IPS-NIHi7 (cell line): ENCODE results near the gene LRCH1.
A peak's percentile ranks its signal among the peaks of the same experiment; 100 is the strongest.
"Not testable (repeated sequence)": the region's sequence is repeated elsewhere in the genome, so short reads cannot be mapped to it uniquely, and the experiment has no call there.

ENCODE experiments used
- DNase-seq: peaks from one replicate; pipeline ENCODE4 v3.0.0; 2012; ENCODE audit warnings: mixed read lengths; ENCODE audit errors: extremely low spot score

The LRCH1 gene

DNA sequence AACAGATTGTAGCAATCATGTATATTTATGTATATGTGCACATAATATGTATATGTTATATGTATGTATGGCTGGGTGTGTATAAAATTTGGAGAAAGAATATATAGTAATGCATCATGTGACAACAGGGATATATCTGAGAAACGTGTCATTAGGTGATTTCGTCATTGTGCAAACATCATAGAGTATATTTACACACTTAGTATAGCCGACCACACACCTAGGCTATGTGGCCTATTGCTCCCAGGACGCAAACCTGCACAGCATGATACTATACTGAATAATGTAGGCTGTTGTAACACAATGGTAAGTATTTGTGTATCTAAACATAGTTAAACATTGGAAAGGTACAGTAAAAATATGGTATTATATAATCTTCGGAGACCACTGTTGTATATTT lies 200.2 kb downstream of the LRCH1 start:
- DNase-seq: no peak

DNA sequence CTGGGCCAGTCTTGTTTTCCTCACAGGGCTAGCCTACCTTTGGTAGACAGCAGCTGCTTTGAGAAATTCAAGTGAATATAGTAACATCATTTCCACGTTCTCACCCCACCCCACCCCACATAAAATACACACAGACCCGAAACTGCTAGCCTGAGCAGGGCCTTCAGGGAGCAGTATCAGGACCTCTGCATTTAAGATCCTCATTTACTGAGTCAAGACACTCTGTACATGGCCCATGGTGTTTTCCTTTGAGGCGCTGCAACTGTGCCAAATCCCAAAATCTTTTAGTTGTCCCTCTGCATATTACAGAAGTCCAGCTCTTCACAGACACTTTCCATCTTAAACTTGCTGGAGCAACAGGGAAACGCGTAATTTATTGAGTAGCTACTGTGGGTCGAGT lies 200.9 kb downstream of the LRCH1 start:
- DNase-seq: no peak

DNA sequence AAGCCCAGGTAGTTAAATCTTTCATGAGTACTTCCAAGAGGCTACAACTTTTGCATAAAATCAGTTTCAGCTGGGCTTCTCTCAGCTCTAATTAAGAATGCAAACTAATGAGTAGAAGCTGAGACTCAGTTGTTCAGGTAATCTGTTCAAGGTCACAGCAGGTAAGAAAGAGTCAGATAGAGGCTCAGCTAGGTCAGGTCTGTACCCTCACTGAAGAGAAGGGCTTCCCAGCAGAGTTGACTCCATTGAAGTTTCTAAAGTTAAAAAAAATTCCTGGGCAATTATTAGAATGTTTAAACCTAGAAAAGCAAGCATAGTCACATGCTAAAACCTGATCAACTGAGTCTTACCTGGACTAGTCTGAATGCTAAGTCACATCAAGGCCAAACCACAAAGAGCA lies 201.8 kb downstream of the LRCH1 start:
- DNase-seq: no peak

DNA sequence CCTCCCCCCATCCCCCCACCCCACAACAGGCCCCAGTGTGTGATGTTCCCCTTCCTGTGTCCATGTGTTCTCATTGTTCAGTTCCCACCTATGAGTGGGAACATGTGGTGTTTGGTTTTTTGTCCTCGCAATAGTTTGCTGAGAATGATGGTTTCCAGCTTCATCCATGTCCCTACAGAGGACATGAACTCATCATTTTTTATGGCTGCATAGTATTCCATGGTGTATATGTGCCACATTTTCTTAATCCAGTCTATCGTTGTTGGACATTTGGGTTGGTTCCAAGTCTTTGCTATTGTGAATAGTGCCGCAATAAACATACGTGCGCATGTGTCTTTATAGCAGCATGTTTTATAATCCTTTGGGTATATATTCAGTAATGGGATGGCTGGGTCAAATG lies 202.5 kb downstream of the LRCH1 start:
- not testable (repeated sequence) for DNase-seq

DNA sequence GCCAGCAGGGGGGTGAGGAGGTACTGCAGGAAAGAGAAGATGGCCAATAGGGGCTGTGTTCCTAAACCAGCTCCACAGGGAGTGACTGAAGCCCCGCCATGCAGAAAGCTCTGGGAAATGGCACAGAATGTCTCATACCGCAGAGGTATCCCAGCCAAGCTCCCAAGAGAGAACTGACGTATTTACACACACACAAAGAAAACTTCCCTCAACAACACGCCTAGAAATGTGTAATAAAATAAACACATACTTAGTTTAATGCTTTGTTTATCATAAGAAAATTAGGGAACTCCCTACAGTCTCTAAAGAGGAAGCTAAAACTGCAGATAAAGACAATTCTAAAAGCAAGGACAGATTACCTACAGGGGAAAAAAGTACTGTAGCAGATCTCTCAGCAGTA lies 204.0 kb downstream of the LRCH1 start:
- DNase-seq: no peak

DNA sequence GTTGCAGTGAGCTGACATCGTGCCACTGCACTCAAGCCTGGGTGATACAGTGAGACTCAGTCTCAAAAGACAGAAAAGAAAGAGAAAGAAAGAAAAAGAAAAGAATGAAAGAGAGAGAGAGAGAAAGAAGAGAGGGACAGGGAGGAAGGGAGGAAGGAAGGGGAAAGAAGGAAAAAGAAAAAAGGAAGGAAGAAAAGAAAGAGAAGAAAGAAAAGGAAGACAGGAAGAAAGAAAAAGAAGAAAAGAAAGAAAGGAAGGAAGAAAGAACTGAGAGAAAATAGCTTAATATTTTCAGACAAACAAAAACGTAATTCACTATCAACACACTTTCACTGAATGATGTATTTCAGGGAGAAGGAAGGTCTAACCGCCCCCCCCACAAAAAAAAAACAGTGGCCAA lies 204.7 kb downstream of the LRCH1 start:
- no peak for DNase-seq

DNA sequence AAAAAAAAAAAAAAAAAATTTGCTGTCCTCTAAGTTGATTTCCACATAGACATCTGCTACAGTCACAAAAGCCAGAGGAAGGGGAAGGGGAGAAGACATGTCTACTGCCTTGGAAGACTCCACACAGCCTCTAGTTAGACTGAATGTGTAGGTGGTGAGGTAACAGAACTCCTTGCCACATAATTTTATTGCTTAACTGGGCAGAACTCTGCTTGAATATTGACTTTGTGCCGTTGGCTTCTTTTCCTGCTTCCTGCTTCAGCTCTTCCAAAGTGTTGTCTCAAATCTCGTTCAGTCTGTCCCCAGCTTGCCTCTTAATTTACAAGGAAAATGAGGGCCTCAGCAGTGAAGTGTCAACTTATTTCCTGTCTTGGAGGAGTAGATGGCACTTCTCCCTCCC lies 206.9 kb downstream of the LRCH1 start:
- DNase-seq: no peak

DNA sequence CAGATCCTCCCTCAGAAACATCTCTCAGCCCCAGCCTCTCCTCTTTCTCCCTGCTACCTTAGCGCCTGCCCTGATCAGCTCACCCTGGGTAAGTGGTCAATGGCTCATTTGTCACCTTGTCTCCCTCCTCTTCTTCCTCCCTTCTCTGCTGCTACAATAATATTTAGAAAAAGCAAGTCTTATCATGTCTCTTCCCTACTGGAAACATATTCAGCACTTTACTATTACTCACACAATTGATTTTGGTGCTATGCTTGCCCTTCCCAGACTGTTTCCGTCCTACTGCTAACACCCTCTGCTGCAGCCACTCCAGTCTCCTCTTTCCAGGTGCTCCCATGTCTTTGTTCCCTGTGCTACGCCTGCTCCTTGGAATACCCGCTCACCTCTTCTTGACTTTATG lies 208.2 kb downstream of the LRCH1 start:
- DNase-seq: no peak

DNA sequence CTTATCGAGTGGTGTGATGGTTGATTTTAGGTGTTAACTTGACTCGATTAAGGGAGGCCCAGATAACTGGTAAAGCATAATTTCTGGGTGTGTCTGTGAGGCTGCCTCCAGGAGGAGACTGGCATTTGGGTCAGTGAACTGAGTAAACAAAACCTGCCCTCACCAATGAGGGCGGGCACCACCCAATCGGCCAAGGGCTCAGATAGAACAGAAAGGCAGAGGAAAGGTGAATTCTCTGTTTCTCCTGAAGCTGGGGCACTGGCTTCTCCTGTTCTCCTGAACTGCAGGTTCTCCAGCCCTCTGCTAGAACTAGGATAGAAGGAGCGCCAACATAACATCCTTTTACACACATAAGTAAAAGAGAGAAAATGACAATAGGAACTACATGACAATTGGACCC lies 208.9 kb downstream of the LRCH1 start:
- no peak for DNase-seq

DNA sequence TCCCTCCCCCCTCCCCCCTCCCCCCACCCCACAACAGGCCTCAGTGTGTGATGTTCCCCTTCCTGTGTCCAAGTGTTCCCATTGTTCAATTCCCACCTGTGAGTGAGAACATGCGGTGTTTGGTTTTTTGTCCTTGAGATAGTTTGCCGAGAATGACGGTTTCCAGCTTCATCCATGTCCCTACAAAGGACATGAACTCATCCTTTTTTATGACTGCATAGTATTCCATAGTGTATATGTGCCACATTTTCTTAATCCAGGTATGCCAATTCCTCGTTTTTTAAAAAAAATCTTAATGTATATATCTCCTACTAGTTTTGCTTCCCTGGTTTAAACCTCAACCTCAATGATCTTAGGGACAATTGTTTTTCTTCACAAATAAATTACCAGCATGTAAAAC lies 217.0 kb downstream of the LRCH1 start:
- not testable (repeated sequence) for DNase-seq

DNA sequence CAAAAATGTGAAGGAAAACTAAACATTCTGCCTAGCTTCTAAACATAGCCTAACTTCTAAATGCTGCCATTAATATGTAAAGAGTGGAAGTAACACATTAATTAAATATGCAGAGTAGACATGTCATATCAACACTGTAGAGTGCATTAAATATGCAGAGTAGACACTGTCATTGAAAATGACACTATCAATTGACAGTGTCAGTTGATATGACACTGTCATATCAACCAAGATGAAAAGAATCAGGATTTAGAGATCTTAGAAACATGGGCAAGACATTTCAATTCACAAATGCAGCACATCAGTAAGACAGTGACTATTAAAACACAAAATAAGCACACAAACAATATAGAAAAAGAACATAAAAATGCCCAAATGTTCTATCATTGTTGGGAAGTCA lies 218.7 kb downstream of the LRCH1 start:
- DNase-seq: no peak

DNA sequence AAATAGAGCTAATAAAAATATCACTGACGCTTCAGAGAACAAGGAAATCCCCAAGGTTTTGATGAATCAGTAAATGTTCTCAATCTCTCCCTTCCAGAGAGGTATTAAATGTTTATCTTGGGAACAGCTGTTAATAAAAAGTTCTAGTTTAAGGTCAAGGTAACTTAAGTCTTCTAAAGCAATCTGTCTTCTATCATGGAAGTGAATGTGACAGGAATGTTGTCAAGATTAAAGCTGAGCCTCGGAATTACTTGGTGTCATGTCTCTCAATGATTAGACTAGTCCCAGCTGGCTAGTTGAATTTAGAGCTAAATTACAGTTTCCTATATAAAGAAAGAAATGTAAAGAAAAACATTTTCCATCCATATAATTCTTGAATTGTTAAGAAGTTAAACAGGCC lies 220.6 kb downstream of the LRCH1 start:
- DNase-seq: no peak

DNA sequence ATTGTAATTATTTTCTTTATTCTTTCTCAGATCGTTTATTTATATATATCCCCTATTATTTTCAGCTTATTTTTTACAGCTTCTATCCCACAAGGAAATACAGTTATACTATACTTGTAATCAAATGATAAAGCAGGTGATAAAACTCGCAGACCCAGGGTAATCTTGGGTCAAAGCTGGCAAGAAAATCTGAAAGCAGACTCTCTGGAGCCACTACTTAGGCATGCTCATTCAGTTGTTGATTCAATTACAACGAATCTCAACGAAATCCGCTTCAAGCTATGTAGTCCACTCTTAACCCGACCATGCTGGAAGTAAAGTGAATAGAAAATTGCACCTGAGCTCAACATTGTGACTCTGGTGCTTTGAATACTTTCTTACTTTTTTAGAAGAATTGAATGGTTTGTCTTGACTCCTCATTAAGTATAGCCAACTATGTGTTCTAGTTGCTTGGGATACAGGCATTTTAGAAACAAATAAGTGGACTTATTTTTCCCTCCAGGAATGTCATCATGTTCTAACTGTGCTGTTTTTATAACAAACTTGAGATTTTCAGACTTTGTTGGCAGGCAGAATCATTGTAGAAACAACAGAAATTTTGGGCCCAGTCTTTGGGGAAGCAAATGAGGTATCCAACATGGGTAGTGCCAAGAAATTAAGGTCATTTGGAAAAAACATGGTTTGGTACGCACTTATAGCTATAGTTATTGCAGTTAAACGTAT lies 222.6 kb downstream of the LRCH1 start:
- no peak for DNase-seq

DNA sequence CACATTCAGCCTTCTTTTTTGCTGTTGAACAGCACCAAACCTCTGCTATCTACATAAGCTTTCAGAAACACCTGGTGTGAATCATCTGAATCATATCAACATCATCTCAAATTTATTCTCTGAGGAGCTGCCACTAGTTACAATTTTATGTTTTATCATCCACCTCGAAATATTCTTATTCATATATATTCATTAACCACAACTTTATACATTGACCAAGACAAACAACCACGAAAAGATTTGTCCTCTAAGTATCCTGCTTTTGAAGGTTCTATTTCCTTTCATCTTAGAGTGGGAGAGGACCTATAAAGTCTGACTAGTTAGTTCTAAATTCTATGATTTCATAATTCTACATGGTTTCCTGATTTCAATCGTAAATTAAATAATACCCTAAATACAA lies 225.1 kb downstream of the LRCH1 start:
- DNase-seq: no peak

DNA sequence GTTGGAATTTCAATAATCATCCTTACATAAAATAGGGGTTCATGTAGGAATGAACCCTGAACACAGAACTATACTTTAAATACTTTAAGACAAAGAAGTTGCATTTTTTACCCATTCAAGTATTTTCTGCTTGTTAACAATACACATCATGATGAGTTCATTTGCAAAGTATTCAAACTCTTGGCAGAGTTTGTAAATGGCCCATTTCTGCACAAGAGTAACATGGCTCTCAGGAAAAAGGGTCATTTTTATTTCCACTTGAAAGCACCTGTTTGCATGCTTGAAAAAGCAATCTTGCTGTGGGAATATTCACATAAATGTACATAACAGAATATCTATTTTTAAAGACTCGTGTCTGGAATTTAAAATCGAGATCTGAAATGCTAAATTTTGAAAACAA lies 225.9 kb downstream of the LRCH1 start:
- DNase-seq: no peak

DNA sequence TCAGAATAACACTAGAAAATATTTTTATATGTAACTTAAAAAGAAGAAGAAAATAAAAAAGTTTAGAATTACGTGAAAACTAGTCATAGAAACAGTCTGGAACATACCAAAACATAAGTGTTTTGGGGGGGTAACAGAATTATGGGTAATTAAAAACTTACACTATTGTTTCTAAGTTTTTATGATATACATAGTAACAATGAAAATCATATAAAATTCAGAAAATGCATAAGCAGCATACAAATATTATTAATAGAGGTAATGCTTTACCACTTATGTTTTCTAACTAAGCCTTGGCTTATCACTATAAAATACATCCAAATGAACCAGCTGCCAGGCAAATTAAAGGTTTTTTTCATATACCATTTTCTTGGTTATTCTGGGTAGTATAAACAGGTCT lies 229.1 kb downstream of the LRCH1 start:
- DNase-seq: no peak

DNA sequence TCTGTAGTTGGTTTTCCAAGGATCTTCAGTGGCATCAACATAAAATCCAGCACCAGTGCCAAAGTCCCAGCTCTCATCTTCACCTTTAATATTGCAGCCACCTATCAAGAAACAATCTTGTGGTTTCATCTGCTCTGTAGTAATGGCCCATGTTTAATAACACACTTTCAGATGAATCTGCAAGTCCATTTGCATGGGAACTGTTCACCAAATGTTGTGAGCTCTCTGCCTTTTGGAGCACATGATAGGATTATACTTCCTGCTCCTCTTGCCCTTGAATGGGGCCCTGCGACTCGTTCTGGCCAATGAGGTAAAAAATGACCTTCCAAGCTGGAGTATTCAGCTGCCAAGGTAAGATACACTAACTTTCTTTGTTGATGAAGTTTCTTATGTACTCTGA lies 229.7 kb downstream of the LRCH1 start:
- DNase-seq: no peak

DNA sequence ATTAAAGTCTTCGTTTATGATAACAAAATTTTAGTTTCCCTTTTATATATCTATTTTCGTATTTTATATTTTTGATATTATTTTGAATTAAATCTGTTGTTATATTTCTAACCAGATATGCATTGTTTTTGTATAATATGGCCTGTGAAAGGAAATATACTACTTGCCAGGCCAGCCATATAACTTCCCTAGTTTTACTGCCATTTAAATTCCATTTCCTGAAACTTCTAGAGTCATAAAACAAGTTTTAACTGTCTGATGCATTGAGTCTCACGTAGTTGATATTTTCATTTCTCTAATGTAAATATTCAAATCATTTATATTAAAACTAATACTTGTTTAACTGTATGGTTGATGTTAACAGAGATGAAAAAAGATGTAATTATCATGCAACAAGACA lies 230.5 kb downstream of the LRCH1 start:
- no peak for DNase-seq

DNA sequence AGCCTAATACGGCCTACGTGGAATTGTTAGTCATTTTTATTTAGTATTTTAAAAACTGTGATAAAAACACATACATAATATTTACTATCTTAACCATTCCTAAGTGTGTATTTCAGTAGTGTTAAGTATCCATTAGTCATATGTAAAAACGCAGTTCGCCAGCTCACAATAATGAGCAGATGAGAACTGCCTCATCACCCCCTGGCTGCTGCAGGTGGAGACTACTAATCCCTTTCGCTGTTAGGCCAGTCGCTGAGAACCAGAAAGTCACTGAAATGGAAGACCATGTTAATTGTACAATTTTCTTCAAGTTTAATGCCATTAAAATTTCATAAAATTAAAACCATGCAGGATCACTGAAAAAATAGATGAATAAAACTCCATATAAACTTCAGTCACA lies 242.4 kb downstream of the LRCH1 start:
- DNase-seq: peak; percentile 18

DNA sequence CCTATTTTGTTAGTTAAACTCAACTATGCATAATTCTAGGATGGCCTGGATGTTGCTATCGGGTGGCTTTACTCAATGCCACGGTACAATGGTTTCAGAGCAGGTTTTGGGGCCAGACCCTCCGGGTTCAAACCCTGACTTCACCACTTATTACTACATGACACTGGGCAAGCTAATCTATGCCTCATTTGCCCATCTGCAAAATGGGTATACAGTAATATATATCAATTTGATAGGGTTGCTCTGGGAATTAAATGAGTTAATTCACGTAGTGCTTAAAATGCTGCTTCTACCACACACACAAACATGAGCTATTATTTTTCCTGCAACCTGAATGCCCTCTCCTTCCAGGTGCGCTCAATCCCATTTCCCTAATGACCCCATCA lies 243.2 kb downstream of the LRCH1 start:
- DNase-seq: no peak

DNA sequence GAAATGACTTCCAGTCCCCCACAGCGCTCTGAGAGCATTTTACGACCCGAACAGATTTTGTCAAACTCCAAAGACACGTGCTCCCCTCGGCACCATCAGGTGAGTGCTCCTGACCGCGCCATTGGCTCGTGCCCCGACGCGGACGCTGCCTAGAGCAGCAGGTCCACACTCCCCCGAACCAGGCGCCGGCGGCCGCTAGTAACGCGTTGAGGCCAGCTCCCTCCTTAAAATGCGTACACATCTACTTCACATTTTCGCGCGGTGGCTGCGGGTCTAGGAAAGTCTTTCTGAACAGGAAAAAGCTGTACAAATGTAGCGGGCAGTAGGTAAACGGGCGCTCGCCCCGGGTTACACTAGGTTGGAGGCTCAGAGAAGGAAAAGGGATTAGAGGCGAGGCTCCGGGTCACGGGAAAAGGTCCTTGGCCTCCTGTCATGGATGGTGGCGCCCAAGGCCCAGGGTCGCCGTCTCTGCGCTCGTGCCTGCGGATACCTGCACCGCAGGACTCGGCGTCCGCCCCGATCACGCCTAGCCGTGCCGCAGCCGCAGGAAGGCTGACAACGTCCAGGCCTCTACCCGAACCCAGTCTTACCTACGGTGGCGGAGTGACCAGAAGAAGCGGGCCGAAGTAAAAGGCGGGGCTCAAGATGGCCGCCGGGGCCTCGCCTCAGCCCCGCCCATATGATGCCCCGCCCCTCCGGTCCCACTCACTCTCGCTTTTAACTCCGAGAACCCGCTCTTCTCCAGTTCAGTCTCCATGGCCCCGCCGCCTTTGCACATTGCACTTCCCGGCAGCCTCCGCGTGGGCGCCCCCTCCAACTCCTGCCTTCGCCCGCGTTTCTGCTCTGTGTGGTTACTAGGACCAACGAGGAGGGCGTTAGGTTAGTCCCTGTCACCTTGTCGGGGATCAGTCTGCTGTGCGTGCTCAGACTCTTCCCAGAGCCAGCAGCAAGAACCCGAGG lies 243.8 kb downstream of the LRCH1 start, which contains the start of gene ESD:
Gene ESD (minus strand): TSS at position 647 of the 960 bp plus-strand sequence. CDS start 5,748 bp downstream, outside the sequence.
- peak; percentile 95 for DNase-seq

DNA sequence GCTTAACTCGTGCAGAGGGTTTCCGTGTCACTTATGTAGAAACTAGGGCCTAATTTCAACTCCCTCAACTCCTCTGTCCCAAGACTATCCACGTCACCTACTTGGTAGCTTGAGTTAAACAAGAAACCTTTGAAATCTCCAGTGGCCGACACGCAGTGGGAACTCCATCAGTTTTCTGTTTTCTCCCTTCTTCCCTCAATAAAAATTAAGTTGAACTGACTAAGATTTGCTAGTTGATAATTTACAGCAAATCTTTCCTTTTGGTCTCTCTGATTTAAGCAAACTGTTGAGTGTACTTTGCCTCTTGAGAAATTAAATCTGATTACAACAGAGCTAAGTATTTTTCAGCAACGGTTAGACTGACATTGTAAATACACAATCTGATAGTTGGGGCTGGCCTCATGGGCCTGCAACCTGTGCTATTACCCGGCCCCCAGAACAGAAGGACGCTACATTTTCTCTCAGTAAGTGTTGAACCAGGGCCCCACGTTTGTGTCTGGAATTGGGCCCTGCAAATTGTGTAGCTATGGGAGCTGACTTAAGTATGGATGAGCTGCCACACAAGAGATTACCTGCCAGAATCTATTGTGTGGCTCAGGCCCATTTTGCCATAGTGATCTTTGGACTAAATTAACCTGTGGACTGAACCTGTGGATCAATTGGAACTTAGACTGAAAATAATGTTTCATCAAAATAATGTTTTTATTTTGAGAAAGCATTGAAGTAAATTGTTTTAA lies 244.7 kb downstream of the LRCH1 start:
- no peak for DNase-seq
